CD4-positive, alpha-beta T cell treated with Interleukin-15 for 4 hours (primary cell): ENCODE results near the gene ZC3H4.

ENCODE experiments used
- DNase-seq: peaks from one replicate; pipeline ENCODE4 v3.0.0-alpha.2; 2020; ENCODE audit warnings: low spot score

Gene ZC3H4

GRCh38 chr19:47020992-47021496, 92.5 kb downstream of the ZC3H4 start:
- DNase-seq = no peak

- no peak for DNase-seq
Measured at GRCh38 chr19:47020132-47020805, 93.3 kb downstream of the ZC3H4 start.

GRCh38 chr19:47019431-47020041, 94.0 kb downstream of the ZC3H4 start, which contains the start of gene NPAS1:
Gene NPAS1, plus strand, starts transcription at chr19:47019837. Its CDS starts 1,211 bp downstream, at chr19:47021048.
- no peak for DNase-seq

GRCh38 chr19:47018923-47019322, 94.7 kb downstream of the ZC3H4 start:
- no peak for DNase-seq
